Smooth muscle cell (in vitro differentiated cells): ENCODE results near the gene MTA3. TPM values are rescaled to one million over a fixed set of nuclear protein-coding genes. Genes with fewer than 3 reads are reported as not detected.

Source experiments
- DNase-seq: peaks from one replicate; lab custom pipeline; 2025; ENCODE audit not compliant: unreplicated experiment; lab: John Stamatoyannopoulos, UW
- H2AFZ ChIP-seq: fragments of 200-600 bp; sonication (generic); 2 replicates; pipeline ENCODE4 v1.6.0; 2016; ENCODE audit warnings: antibody characterized with exemption, low read depth, mild to moderate bottlenecking
- H3F3A ChIP-seq: fragments of 200-600 bp; sonication (generic); 2 replicates; pipeline ENCODE4 v1.6.0; 2017; ENCODE audit warnings: antibody characterized with exemption, low read depth
- H3K27ac ChIP-seq: fragments of 200-600 bp; sonication (generic); 2 replicates; pipeline ENCODE4 v1.5.1; 2016; ENCODE audit warnings: low read depth, mild to moderate bottlenecking
- H3K27me3 ChIP-seq: fragments of 200-600 bp; sonication (generic); 2 replicates; pipeline ENCODE4 v1.6.1; 2016; ENCODE audit warnings: low read depth, mild to moderate bottlenecking
- H3K36me3 ChIP-seq: fragments of 200-600 bp; sonication (generic); 2 replicates; pipeline ENCODE4 v1.5.1; 2016; ENCODE audit warnings: low read depth
- H3K4me1 ChIP-seq: fragments of 200-600 bp; sonication (generic); 2 replicates; pipeline ENCODE4 v1.5.1; 2016; ENCODE audit warnings: low read depth
- H3K4me2 ChIP-seq: fragments of 200-600 bp; sonication (generic); 2 replicates; pipeline ENCODE4 v1.6.0; 2016; ENCODE audit warnings: mild to moderate bottlenecking
- H3K4me3 ChIP-seq: fragments of 200-600 bp; sonication (generic); 2 replicates; pipeline ENCODE4 v1.5.1; 2016; ENCODE audit warnings: mild to moderate bottlenecking
- H3K79me2 ChIP-seq: fragments of 200-600 bp; sonication (generic); 2 replicates; pipeline ENCODE4 v1.6.0; 2016; ENCODE audit warnings: low read depth, mild to moderate bottlenecking
- H3K9ac ChIP-seq: fragments of 200-600 bp; sonication (generic); 2 replicates; pipeline ENCODE4 v1.6.0; 2016; ENCODE audit warnings: low read depth
- H3K9me3 ChIP-seq: fragments of 200-600 bp; sonication (generic); replicated peaks from 2 replicates; pipeline ENCODE4 v1.5.1; 2016; ENCODE audit warnings: low read depth
- H4K20me1 ChIP-seq: fragments of 200-600 bp; sonication (generic); 2 replicates; pipeline ENCODE4 v1.6.0; 2016; ENCODE audit warnings: low read depth
- WGBS: methylation state at CpG from one replicate; pipeline ENCODE4 v1.1.7; 2016; ENCODE audit warnings: low lambda C conversion rate; 5-methylcytosine and 5-hydroxymethylcytosine counted together
- polyA plus RNA-seq: library from polyadenylated mRNA; unstranded; fragments of >200 nt; fragmentation: Nextera tagmentation; extraction: Ambion mirVana; gene quantifications from 2 replicates; pipeline ENCODE4 v1.2.1, GENCODE V29; 2016
- total RNA-seq: library from RNA; depleted of rRNA; stranded (reverse); fragments of >200 nt; gene quantifications from 2 replicates; pipeline ENCODE4 v1.2.3, GENCODE V29; 2014
- TF ChIP-seq, protein P1 (sequence below): fragments of 200-600 bp; sonication (generic); IDR thresholded peaks from 2 replicates; pipeline ENCODE4 v1.5.1; 2017; ENCODE audit warnings: borderline replicate concordance, mild to moderate bottlenecking, antibody characterized with exemption; ENCODE audit not compliant: insufficient read depth, poor library complexity, severe bottlenecking

Gene MTA3
- total and polyA plus RNA-seq, 2 experiments from 2014 or later, result 27.5 to 29.8 TPM

DNA sequence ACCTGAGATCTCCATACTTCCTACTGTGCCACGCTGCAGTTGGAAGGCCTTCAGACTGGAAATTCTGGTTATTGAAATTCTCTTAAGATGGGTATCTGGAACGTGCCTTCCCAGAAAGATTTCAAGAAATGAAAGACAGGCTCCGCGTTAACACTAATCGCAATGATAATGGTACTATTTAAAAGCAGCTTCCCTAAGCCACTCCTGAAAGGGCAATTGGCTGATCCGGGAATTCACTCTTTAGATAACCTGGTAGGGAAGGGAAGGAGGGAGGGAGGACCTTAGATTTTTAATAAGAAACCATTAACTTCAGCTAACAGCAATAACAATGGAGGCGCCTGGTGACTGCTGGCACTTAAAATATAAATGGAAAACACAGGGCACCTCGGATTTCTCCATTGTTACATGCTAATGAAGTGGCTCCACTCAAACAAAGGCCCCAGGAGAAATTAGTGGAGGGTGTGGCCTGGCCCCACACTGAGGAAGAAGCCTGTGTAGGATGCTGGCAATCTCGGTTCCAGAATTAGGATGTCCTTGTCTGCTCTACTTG, 22.5 kb upstream of the MTA3 start:
- Histone ChIP-seq H3K36me3 (no peaks in the 10 kb centered on the region), H3K4me3 (no peak overlapping the region), H3K4me2 (no peak overlapping the region), H3K9me3 (no peaks in the 10 kb centered on the region), H3K79me2 (no peaks in the 10 kb centered on the region), H3K9ac (no peak overlapping the region), H3K4me1 (peaks cover 16% of the 10 kb centered on the region), H3F3A (no peaks in the 10 kb centered on the region), H4K20me1 (no peaks in the 10 kb centered on the region), H2AFZ (no peak overlapping the region), H3K27me3 (no peaks in the 10 kb centered on the region), H3K27ac (no peak overlapping the region)
- DNase-seq, result no peak
- 26% methylated on average over 9 of the region's 9 CpGs for WGBS
- TF ChIP-seq, protein P1, sequence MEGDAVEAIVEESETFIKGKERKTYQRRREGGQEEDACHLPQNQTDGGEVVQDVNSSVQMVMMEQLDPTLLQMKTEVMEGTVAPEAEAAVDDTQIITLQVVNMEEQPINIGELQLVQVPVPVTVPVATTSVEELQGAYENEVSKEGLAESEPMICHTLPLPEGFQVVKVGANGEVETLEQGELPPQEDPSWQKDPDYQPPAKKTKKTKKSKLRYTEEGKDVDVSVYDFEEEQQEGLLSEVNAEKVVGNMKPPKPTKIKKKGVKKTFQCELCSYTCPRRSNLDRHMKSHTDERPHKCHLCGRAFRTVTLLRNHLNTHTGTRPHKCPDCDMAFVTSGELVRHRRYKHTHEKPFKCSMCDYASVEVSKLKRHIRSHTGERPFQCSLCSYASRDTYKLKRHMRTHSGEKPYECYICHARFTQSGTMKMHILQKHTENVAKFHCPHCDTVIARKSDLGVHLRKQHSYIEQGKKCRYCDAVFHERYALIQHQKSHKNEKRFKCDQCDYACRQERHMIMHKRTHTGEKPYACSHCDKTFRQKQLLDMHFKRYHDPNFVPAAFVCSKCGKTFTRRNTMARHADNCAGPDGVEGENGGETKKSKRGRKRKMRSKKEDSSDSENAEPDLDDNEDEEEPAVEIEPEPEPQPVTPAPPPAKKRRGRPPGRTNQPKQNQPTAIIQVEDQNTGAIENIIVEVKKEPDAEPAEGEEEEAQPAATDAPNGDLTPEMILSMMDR, result no peak

GRCh38 chr2:42547014-42547413, 21.4 kb upstream of the MTA3 start:
- Histone ChIP-seq H4K20me1 (no peaks in the 10 kb centered on the region), H3K4me2 (no peak overlapping the region), H3K4me3 (no peak overlapping the region), H3K4me1 (peaks cover 16% of the 10 kb centered on the region), H2AFZ (no peak overlapping the region), H3K36me3 (no peaks in the 10 kb centered on the region), H3K27ac (no peak overlapping the region), H3F3A (no peaks in the 10 kb centered on the region), H3K9ac (no peak overlapping the region), H3K9me3 (no peaks in the 10 kb centered on the region), H3K27me3 (no peaks in the 10 kb centered on the region), H3K79me2 (no peaks in the 10 kb centered on the region)
- DNase-seq, result no peak
- 73% methylated on average over 9 of the region's 9 CpGs for WGBS
- TF ChIP-seq, protein P1, result no peak

DNA sequence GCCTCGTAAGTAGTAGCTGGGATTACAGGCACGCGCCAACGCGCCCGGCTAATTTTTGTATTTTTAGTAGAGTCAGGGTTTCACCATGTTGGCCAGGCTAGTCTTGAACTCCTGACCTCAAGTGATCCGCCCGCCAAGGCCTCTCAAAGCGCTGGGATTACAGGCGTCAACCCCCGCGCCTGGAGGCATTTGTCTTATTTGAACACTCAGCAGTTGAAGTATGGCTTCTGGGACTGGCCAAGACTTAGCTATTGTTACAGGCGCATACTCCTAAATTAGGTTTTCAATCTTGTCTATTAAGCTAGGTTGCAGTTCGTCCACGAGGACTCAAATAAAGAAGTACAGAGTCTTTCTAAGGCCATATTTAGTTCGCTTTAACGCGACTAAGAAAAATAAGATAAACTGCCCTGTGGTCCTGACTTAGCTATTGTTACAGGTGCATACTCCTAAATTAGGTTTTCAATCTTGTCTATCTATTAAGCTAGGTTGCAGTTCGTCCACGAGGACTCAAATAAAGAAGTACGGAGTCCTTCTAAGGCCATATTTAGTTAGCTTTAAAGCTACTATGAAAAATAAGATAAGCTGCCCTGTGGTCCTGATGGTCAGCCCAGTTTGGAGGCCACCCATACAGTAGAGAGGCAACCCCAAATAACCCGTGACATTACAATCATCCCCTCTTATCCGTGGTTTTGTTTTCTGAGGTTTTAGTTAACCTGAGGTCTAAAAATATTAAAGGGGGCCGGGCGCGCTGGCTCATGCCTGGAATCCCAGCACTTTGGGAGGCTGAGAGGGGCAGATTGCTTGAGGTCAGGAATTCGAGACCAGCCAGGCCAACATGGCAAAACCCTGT, 20.8 kb upstream of the MTA3 start:
- Histone ChIP-seq H4K20me1 (no peaks in the 10 kb centered on the region), H2AFZ (no peak overlapping the region), H3K27me3 (no peaks in the 10 kb centered on the region), H3F3A (no peaks in the 10 kb centered on the region), H3K4me2 (no peak overlapping the region), H3K4me3 (no peak overlapping the region), H3K79me2 (no peaks in the 10 kb centered on the region), H3K9ac (no peak overlapping the region), H3K9me3 (no peaks in the 10 kb centered on the region), H3K36me3 (no peaks in the 10 kb centered on the region), H3K4me1 (peaks cover 16% of the 10 kb centered on the region), H3K27ac (no peak overlapping the region)
- DNase-seq, result no peak
- 91% methylated on average over 27 of the region's 27 CpGs for WGBS
- TF ChIP-seq, protein P1, result no peak

DNA sequence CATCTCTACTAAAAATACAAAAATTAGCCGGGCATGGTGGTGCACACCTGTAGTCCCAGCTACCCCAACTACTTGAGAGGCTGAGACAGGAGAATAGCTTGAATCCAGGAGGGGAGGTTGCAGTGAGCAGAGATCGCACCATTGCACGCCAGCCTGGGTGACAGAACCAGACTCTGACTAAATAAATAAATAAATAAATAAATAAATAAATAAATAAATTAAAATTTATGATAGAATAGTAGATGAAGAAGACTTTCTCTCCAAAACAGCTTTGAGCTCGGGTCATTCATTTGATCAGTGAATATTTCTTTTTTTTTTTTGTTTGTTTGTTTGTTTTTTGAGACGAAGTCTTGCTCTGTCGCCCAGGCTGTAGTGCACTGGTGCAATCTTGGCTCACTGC, 17.6 kb upstream of the MTA3 start:
- Histone ChIP-seq H3K9ac (no peak overlapping the region), H3K4me1 (peaks cover 13% of the 10 kb centered on the region), H4K20me1 (no peaks in the 10 kb centered on the region), H2AFZ (no peak overlapping the region), H3K27ac (no peak overlapping the region), H3K36me3 (no peaks in the 10 kb centered on the region), H3K4me3 (no peak overlapping the region), H3K79me2 (no peaks in the 10 kb centered on the region), H3F3A (no peaks in the 10 kb centered on the region), H3K9me3 (no peaks in the 10 kb centered on the region), H3K27me3 (no peaks in the 10 kb centered on the region), H3K4me2 (no peak overlapping the region)
- TF ChIP-seq, protein P1, result no peak
- DNase-seq, result no peak
- WGBS, result 95% methylated on average over 6 of the region's 6 CpGs
